Renal cortex interstitium (tissue), 11 donors: ENCODE results near the gene HHATL. TPM values are rescaled to one million over a fixed set of nuclear protein-coding genes. Genes with fewer than 3 reads are reported as not detected.

Experiments used
- DNase-seq, 11 donors: peaks; one replicate each; pipeline ENCODE4 v3.0.0-alpha.2; 2013; ENCODE audit warnings: low read depth in 9 of 11, low spot score in 4 of 11; ENCODE audit errors: extremely low read depth in 1 of 11
- polyA plus RNA-seq, 3 donors: library from polyadenylated mRNA; unstranded; fragments of 120-200 nt; gene quantifications; one replicate each; pipeline ENCODE4 v1.2.1, GENCODE V29; 2013; ENCODE audit not compliant: insufficient read length in 3 of 3

HHATL gene
- polyA plus RNA-seq, 3 donors, result 0.54 to 0.66 (median 0.61) TPM

DNA sequence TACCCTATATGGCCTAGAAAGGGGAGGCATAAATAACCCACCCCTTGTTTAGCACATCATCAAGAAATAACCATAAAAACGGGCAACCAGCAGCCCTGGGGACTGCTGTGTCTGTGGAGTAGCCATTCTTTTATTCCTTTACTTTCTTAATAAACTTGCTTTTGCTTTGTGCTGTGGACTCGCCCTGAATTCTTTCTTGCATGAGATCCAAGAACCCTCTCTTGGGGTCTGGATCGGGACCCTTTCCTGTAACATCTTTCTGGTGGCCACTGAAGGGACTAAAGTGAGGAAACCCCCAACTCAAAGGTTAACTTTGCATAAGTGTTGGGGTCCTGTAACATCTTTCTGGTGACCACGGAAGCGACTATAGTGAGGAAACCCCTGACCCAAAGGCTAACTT is 15.7 kb upstream of the HHATL start:
- no peak for DNase-seq

DNA sequence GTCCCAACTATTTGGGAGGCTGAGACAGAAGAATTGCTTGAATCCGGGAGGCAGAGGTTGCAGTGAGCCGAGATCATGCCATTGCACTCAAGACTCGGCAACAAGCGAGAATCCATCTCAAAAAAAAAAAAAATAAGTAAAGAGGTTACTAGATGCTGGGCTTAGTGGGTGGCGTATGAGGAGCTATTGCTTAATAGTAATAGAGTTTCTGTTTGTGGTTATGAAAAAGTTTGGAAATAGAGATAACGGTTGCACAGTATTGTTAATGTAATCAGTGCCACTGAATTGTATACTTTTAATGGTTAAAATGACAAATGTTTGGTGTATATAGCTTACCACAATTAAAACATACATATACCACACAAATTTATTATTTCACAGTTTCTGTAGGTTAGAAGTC is 14.7 kb upstream of the HHATL start:
- DNase-seq, result no peak

DNA sequence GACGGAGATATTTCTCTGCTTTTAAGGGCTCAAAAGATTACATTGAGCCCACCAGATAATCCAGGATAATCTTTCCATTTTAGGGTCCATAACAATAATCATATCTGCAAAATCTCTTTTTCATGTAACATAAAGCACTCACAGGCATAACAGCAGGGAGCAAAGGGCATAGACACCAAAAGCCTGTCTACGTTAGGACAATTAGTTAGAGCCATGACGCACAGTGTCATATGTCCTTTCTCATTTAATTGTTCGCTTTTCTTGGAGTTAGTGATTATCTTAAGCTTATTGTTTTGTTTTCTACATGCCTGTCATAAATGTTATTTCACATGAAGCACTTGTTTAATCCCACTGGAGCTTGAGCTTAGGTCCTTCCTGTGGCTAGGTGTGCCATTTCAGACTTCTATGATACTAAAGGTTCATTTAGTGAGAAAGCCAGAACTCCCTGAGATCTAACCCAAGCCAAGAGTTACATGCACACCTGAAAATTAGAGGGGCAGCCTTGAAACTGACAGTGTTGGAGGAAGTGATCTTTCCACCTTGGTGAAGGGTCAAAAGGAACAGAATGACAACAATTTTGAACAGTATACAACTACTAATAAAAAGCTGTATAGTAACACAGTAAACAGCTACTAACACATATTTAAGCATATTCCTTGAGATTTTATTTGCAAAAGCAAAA is 11.7 kb upstream of the HHATL start:
- no peak for DNase-seq

DNA sequence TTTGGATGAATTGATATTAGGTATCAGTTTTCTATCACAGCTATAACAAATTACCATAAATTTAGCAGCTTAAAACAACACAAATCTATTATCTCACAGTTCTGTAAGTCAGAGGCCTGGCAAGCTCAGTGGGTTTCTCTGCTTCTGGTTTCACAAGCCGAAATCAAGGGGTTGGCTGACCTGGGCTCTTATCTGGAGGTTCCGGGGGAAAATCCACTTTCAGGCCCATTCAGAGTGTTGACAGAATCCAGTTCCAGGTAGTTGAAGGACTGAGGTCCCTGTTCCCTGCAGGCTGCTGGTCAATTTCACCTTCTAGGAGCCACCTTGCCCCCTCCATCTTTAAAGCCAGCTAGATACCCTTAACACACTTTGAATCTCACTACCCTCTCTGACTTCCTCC is 11.1 kb upstream of the HHATL start:
- DNase-seq, result no peak

DNA sequence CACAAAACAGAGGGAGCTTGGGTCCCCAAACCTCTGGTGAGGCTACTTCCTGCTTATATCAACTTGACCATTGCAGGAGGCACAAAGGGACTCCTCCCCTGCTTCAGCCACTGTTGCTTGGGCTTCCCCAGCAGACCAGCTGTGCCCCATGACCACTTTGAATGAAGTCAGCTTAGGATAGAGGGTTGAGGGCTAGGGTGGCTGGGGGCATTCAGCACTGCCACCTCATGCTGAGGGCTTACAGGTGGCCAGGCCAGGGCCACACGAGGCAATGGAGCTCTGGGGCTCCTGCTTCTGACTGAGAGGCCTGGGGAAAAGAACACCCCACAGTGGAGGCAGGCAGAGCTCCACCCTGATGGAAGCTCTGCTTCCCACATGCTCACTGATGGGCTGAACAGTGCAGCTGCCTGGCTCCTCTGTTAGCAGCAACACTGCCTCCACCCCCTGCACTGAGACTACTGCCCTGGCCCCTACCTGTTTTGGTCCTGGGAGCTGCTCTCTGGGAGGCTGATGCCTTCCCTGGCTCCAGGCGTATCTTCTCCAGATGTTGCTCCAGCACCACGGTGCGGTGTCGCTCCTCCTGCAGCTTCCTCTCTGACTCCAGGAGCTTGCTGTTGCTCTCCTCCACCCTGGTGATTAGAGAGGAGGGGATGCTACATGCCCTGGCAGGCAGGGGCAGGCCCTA is 10.2 kb upstream of the HHATL start:
- no peak for DNase-seq

DNA sequence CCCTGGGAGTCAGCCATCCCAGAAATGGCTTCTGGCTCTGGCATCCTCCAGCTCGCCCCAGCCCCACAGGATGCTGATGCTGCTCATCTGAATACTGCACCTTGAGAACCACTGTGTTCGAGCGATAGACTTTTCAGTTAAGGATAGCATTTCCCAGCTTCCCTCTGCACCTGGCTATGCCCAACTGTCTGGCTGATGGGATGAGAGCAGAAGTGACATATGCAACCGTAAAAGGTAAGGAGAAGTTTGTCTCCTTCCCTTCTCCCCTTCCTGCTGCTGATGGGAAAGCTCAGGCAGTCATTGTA is 9.7 kb upstream of the HHATL start:
- no peak for DNase-seq

DNA sequence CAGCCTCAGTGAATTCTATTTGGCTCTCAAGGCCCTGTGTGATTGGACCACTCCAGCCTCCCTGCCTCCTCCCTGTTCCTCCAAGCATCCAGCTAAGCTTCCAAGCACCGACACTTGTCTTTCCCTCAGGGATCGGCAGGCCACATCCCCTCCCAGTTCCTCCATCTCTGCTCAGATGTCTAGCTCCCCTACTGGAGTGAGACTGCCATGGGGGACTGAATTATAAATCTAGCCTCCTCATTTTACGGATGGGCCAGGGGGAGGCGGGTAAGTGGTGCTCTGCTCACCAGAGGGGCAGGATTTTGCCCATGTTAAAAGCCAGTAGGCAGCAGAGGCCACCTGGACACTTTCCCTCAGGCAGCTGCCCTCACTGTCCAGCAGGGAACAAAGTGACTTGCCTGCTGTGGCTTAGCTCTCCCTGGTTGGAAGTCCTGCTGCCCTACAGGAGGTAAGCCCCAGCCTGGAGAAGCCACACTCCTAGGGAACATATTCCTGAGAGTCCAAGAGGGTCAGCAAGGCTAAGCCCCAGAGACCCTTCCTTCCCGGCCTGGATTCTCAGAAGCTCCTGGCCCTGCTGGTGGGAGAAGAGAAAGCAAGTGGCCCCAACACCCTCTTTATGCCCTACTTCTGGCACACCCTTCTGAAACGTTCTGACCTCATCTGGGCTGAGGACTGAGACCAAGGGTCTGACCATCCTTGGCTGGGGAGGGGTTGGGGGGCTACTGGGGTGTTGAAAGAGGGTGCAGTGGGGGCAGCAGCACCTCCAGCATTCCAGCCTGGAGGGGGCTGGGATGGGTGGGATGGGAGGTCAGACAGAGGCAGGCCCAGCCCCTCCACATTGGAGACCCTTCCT is 9.1 kb upstream of the HHATL start:
- DNase-seq, result no peak

DNA sequence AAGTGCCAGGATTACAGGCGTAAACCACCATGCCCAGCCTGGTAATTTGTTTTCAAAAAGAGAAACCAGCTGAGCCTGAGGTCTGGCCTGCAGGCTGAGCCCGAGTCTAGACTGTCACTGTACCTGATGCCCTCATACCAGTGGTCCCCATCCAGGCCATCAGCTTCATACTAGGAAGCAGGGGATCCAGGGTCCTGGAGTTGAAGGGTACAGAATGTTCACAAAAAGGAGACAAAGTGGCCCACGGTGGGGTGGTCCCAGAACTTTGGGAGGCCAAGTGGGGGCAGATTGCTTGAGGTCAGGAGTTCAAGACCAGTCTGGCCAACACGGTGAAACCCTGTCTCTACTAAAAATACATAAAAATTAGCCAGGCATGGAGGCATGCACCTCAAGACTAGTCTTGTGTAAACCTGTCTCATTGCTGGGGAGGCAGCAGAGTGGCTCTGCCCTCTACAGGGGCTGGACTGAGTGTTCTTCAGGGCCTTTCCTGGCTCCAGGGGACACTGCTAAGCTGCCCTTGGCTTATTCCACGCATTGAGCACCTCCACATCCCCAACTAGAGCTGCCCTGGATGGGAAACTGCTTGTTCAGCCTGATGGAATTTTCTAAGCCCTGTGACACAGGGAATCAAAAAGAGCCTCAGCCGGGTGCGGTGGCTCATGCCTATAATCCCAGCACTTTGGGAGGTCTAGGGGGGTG is 7.9 kb upstream of the HHATL start:
- no peak for DNase-seq

DNA sequence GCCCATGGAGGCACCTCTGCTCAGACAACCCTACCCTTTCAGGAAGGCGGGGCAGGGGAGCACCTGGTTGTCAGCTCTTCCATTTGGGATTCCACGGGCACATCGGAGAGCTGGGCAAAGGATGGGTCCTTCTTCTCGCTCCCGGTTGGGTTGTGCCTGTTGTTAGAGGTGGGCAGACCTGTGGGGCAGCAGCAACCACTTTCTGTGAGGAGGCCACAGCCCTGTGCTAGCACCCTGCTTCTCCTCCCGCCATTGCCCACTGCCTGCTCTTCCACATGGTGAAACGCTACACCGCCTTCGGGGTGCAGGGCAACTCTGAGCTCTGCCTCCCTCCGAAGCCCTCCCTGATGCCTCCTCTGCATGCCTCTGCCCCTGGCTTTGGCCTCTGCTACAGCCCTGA is 7.0 kb upstream of the HHATL start:
- DNase-seq, result no peak

DNA sequence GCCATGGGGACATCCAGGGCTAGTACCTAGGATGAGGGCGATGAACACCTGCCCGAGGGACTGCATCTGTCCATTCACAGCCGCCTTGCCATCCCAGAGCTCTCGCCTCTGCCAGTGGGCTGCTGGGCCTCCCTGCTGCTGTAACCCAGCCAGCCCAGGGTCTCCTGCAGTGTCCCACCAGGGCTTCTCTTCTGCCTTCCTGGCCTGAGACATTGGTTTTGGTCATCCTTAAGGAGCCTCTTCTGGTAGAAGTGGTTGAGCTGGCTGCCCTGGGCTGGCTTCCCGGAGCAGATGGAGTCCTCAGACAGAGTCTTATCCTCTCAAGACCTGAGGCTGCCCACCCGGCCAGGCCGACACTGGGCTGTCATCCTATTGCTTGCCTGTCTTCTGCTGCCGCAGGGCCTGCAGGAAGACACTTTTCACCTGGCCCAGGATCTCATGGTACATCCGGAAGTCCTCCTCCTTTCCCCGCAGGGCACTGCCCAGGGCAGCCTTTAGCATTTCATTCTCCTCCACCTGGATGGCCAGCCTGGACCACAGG is 6.1 kb upstream of the HHATL start:
- DNase-seq, result no peak

DNA sequence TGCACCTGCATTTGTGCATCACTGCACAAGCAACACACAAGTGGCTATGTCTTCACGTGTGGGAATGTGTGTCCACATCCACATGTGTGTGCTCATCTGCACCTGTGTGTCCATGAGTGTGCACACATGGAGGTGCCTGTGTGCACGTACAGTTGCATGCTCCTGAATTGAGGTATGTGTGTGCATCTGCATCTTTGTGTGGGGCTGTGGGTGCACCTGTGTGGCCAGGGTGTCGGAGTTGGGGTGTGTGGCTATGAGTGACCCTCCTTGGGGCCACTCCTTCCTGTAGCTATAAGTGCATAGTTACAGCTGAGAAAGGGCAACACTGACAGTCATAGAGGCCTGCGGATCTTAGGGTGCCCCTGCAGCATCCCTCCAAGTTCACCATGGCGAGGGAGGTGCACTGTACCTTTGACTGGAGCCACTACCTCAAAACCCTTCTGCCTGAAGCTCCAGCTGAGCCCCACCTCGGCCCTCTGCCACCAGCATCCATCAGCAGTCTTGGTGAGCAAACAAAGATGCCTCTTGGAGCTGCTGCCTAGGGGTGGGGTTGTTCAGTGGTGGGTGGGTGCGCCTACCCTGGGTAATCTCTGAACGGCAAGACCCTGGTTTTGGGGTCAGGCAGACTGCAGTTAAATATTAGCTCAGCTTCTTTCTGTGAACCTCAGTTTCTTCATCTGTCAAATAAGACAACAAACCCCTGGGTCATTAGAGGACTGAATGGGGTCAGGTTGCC is 5.2 kb upstream of the HHATL start:
- no peak for DNase-seq

DNA sequence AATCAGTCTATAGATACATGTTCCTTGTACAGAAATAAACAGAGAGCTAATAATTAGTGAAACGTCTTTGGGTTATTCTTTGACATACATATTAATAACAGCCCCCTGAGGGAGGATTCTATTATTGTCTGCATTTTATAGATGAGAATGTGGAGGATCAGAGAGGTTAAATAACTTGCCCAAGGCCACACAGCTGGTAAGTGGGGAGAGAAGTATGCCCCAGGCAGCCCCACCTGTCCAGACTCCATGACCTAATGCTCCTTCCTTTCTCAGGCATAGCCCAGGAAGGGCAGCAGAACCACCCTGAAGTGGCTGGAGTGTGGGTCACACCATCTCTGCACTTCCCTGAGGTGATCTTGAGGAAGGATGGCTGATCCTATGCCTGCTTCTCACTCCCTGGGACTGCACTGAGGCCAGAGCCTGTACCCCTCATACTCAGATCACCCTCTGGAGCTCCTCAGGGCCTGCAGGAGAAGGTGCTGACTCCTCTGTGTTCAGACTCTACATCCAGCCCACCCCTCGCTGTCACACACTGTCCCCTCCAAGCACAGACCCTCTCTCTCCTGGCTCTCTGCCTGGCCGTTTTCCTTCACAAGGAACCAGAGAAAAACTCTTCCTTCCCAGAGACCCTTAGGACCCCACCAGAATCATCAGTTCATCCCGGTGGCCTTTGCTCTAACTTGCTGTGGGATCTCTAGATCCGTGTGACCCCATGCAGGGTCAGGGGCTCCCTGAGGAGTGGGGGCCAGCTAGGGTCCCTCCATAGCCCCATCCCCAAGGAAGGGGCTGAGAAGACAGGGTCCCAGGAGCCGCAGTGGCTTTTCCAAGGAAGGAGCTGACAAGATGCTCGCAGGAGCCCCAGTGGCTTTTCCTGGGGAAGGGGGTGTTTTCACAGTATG is 4.4 kb upstream of the HHATL start:
- no peak for DNase-seq

DNA sequence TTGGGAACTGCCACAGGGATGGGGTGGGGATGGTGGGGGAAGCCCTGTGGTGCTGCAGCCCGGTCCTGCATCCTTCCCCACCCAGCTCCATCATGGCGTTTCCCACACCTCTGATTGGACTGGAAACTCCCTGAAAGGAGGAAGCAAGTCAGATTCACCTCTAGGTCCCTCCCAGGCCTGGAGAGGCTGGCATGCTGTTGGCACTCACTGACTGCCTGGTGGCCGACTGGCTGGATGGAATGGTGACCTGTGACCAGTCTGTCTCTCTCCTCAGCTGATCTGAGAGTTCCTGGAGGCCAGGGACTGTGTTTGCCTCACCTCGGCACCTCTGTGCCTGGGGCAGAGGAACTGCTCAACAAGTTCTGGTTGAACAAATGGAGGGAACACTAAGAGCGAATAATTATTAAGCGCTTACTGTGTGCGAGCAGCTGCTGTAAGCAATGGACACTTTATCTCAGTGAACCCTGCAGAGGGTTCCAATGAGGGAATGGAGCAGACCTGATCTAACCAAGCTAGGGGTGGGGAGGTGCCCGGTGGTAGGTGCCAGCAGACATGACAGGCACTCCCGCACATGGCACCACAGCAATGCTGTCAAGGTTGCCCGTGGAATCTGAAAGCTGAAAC is 3.5 kb upstream of the HHATL start:
- no peak for DNase-seq

DNA sequence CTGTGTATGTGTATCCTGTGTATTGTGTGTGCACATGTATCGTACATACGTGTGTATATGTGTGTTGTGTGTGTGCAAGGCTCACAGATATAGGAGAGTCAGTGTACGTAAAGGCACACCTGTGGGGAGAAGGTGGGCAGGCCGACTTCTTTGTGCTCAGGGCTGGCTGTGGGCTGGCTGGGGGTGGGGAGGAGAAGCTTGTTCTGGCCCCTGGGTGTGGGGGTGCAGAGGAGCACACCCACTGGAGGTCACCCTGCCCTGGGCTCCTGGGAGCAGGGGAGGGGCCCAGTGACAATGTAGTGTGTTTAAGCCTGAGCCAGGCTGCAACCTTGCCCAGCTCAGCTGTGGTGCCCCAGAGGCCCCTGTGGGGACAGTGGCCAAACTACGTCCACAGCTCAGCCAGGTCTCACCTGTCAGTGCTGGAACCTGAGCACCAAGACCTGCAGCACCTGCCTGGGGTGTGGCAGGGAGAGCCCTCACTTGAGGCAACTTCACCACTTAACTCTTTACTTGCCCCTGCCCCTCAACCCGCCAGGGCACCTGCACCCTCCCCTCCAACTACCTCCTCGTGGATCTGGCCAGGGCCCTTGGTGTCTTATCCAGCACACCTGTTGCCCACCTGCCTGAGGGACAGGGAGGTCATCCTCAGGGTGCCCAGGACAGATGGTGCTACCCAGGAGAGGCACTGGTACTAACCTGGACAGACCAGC is 2.6 kb upstream of the HHATL start:
- no peak for DNase-seq

DNA sequence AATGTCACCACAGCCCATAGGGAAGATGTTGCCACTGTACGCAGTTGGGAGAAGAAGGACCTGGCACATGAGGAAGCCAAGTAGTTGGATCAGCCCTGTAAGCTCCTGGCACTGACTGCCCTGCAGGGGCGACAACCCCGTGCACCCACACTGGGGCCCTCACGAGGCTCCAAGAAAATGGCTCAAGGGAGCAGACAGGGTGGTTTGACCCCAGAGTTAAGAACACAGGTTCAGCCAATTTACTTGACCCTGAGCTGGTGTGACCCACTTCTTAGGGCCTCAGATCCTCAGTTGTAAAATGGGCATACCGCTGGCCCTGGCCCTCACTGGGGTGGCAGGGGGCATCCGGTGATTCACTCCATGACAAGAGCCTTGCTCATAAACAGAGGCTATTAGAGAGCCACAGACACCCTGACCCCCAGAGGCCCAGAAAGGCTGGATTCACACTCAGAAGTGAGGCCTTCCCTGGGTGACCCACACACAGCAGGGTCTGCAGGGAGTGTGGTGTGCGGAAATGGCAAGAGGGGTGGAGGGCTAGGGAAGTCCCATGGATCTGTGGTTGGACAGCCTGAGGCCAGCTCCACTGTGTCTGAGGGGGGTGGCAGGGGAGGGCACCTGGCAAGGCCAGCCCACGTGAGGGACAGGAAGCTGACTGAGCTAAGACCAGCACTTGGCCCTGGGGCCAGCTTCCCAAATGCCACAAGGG is 1.7 kb upstream of the HHATL start:
- no peak for DNase-seq

DNA sequence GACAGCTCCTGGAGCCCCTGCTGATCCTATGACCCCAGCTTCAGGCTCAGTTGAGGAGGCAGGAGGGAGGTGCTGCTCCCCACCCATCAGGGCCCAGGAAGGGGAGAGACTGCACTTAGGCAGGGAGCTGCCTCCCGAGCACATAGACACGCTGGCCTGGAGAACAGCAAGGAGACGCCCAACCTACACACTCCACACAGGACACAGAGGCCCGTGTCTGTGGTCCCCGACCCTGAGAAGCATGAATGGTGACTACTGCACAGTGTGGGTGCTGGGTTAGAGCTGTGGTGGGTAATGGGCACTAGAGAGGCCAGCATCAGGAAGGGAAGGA is 1.1 kb upstream of the HHATL start:
- DNase-seq, result no peak
